Astrocyte (in vitro differentiated cells and primary cell): Measurements from ENCODE around the gene TRAPPC3L. TPM values are rescaled to one million over a fixed set of nuclear protein-coding genes. Genes with fewer than 3 reads are reported as not detected.

Source experiments
- DNase-seq: peaks from one replicate; pipeline ENCODE4 v3.0.0-alpha.2; 2010; ENCODE audit warnings: low read depth
- FAIRE-seq: peaks from 2 replicates; lab custom pipeline; 2011; peaks lifted over from hg19 to GRCh38; lab: Jason Lieb, UNC
- H2AFZ ChIP-seq: 2 replicates; pipeline ENCODE4 v1.6.0; 2012; ENCODE audit warnings: low read depth, low read length, inconsistent platforms
- H3K27ac ChIP-seq: 2 replicates; pipeline ENCODE4 v1.5.1; 2011; ENCODE audit warnings: low read depth, low read length, inconsistent platforms
- H3K27me3 ChIP-seq: 2 replicates; pipeline ENCODE4 v1.6.0; 2011; ENCODE audit warnings: low read length, inconsistent platforms; ENCODE audit not compliant: insufficient read depth
- H3K36me3 ChIP-seq: 2 replicates; pipeline ENCODE4 v1.5.1; 2011; ENCODE audit warnings: low read length, inconsistent platforms; ENCODE audit not compliant: insufficient read depth
- H3K4me1 ChIP-seq: 2 replicates; pipeline ENCODE4 v1.5.1; 2011; ENCODE audit warnings: low read length, inconsistent platforms; ENCODE audit not compliant: insufficient read depth
- H3K4me2 ChIP-seq: 2 replicates; pipeline ENCODE4 v1.6.0; 2012; ENCODE audit warnings: low read length, inconsistent platforms
- H3K4me3 ChIP-seq: 2 replicates; pipeline ENCODE4 v1.5.1; 2011; ENCODE audit warnings: low read depth, mild to moderate bottlenecking, low read length, inconsistent platforms; ENCODE audit not compliant: insufficient read depth
- H3K79me2 ChIP-seq: 2 replicates; pipeline ENCODE4 v1.6.0; 2012; ENCODE audit warnings: mild to moderate bottlenecking, low read length, inconsistent platforms; ENCODE audit not compliant: insufficient read depth
- H3K9ac ChIP-seq: 2 replicates; pipeline ENCODE4 v1.6.0; 2012; ENCODE audit warnings: mild to moderate bottlenecking, low read length, inconsistent platforms
- H3K9me3 ChIP-seq: 2 replicates; pipeline ENCODE4 v1.5.1; 2012; ENCODE audit warnings: low read depth, mild to moderate bottlenecking, low read length, inconsistent platforms; ENCODE audit not compliant: insufficient read depth
- H4K20me1 ChIP-seq: 2 replicates; pipeline ENCODE4 v1.6.0; 2012; ENCODE audit warnings: low read length, inconsistent platforms; ENCODE audit not compliant: insufficient read depth
- H3K27ac Mint-ChIP-seq: one replicate; pipeline ENCODE4 v1.8.0; 2021; ENCODE audit warnings: mild to moderate bottlenecking, mixed read lengths; ENCODE audit not compliant: unreplicated experiment
- H3K27me3 Mint-ChIP-seq: one replicate; pipeline ENCODE4 v1.8.0; 2021; ENCODE audit warnings: low read depth, mixed read lengths; ENCODE audit not compliant: unreplicated experiment
- H3K36me3 Mint-ChIP-seq: one replicate; pipeline ENCODE4 v1.8.0; 2021; ENCODE audit warnings: low read depth, mixed read lengths; ENCODE audit not compliant: unreplicated experiment
- H3K4me1 Mint-ChIP-seq: one replicate; pipeline ENCODE4 v1.8.0; 2021; ENCODE audit warnings: low read depth, mixed read lengths; ENCODE audit not compliant: unreplicated experiment
- H3K4me3 Mint-ChIP-seq: one replicate; pipeline ENCODE4 v1.8.0; 2021; ENCODE audit warnings: mild to moderate bottlenecking, moderate library complexity, mixed read lengths; ENCODE audit not compliant: unreplicated experiment
- H3K9me3 Mint-ChIP-seq: one replicate; pipeline ENCODE4 v1.8.0; 2021; ENCODE audit warnings: mild to moderate bottlenecking, mixed read lengths; ENCODE audit not compliant: unreplicated experiment
- CTCF ChIP-seq: IDR thresholded peaks from 2 replicates; pipeline ENCODE4 v1.5.1; 2011; ENCODE audit warnings: low read depth, mild to moderate bottlenecking, inconsistent platforms, low read length, moderate library complexity; ENCODE audit not compliant: insufficient read depth
- EZH2 ChIP-seq: IDR thresholded peaks from 2 replicates; pipeline ENCODE4 v1.6.1; 2012; ENCODE audit warnings: mild to moderate bottlenecking, low read length, inconsistent platforms; ENCODE audit not compliant: insufficient read depth
- total RNA-seq: library from RNA; stranded (reverse); gene quantifications from 2 replicates; pipeline ENCODE4 v1.2.1, GENCODE V29; 2021

The TRAPPC3L gene
- total RNA-seq, 1 donor from 2014 or later: not detected

GRCh38 chr6:116572162-116572561 lies 26.7 kb upstream of the TRAPPC3L start:
- Histone ChIP-seq H3K4me2 (peak overlapping the region; percentile 86), H3K79me2 (peaks cover 72% of the 10 kb centered on the region), H3K27me3 (no peaks in the 10 kb centered on the region), H2AFZ (peak overlapping the region; percentile 0), H3K27ac (peak overlapping the region; percentile 90), H3K4me1 (peaks cover 6% of the 10 kb centered on the region), H4K20me1 (peaks cover 28% of the 10 kb centered on the region), H3K9ac (peak overlapping the region; percentile 98), H3K4me3 (peak overlapping the region; percentile 99), H3K36me3 (peaks cover 4% of the 10 kb centered on the region), H3K9me3 (no peaks in the 10 kb centered on the region)
- DNase-seq: peak; percentile 23
- no peak for TF ChIP-seq CTCF
- TF ChIP-seq EZH2: no peak
- peaks cover 1% of the 10 kb centered on the region for H3K27me3 Mint-ChIP-seq
- H3K27ac Mint-ChIP-seq: peak overlapping the region; percentile 97
- H3K9me3 Mint-ChIP-seq: no peaks in the 10 kb centered on the region
- peaks cover 6% of the 10 kb centered on the region for H3K4me1 Mint-ChIP-seq
- peak overlapping the region; percentile 96 for H3K4me3 Mint-ChIP-seq
- no peak for FAIRE-seq
- H3K36me3 Mint-ChIP-seq: peaks cover 6% of the 10 kb centered on the region

- H3K4me1 ChIP-seq: peaks cover 6% of the 10 kb centered on the region
- Mint-ChIP-seq H3K4me3 (peak overlapping the region; percentile 96), H3K27me3 (peaks cover 3% of the 10 kb centered on the region), H3K36me3 (peaks cover 6% of the 10 kb centered on the region), H3K9me3 (no peaks in the 10 kb centered on the region), H3K4me1 (peaks cover 6% of the 10 kb centered on the region), H3K27ac (peak overlapping the region; percentile 97)
- H3K4me3 ChIP-seq: peak overlapping the region; percentile 99
- peak overlapping the region; percentile 86 for H3K4me2 ChIP-seq
- peak overlapping the region; percentile 88 for H2AFZ ChIP-seq
- H3K9ac ChIP-seq: peak overlapping the region; percentile 98
- DNase-seq: no peak
- no peaks in the 10 kb centered on the region for H3K27me3 ChIP-seq
- H3K36me3 ChIP-seq: peaks cover 4% of the 10 kb centered on the region
- H3K79me2 ChIP-seq: peaks cover 67% of the 10 kb centered on the region
- FAIRE-seq: no peak
- peak overlapping the region; percentile 90 for H3K27ac ChIP-seq
- H3K9me3 ChIP-seq: no peaks in the 10 kb centered on the region
- H4K20me1 ChIP-seq: peaks cover 27% of the 10 kb centered on the region
- TF ChIP-seq EZH2: no peak
These were observed 26.2 kb upstream of the TRAPPC3L start for GRCh38 chr6:116571683-116572000.

DNA sequence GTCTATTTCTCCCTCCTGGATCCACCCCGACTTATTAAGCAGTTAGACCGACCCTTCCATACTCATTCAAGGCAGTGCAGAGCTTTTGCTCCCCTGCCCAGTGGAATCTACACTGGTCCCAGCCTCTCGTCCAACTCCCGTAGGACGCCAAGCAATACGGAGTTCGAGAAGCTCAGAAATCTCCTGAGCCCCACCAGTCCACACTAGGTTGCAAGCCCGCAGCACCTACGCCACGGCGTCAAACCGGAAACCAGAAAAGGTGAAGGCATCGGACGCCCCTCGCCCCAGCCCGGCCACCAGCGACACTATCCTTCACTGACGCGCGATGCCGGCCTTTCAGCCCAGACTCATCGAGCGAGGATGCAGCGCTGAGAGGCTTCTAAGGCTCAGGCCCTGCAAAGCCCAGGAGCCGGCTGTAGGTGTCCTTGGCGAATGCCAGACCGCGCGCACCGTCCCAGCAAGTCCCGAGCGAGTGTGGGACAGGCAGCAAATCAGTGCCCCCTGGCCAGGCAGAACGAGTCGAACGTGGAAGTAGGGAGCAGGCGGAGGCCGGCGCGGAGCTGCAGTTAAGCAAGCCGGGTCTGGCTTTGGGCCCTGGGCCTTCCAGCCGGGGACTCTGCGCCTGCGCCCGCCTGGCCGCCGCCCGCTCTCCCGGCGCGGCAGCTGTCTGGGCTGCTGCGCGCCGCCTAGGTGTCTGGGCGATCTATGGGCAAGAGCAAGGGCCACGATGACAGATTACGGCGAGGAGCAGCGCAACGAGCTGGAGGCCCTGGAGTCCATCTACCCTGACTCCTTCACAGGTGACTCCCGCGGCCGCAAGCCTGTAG lies 25.6 kb upstream of the TRAPPC3L start, which contains the start of gene RWDD1:
TSS of gene RWDD1 (plus strand) at position 649 of the 827 bp plus-strand sequence. CDS start at position 728, 79 bp downstream.
- no peak for FAIRE-seq
- Mint-ChIP-seq H3K27me3 (peaks cover 3% of the 10 kb centered on the region), H3K4me3 (peak within 1 kb of the TSS; percentile 99), H3K9me3 (no peaks in the 10 kb centered on the region), H3K36me3 (peaks cover 3% of the 10 kb centered on the region), H3K4me1 (peaks cover 6% of the 10 kb centered on the region), H3K27ac (peak within 1 kb of the TSS; percentile 97)
- Histone ChIP-seq H3K79me2 (peaks cover 61% of the 10 kb centered on the region), H3K4me3 (peak within 1 kb of the TSS; percentile 99), H3K9me3 (no peaks in the 10 kb centered on the region), H3K9ac (peak within 1 kb of the TSS; percentile 98), H3K4me2 (peak within 1 kb of the TSS; percentile 86), H3K36me3 (peaks cover 4% of the 10 kb centered on the region), H3K4me1 (peaks cover 6% of the 10 kb centered on the region), H4K20me1 (peaks cover 23% of the 10 kb centered on the region), H3K27ac (peak within 1 kb of the TSS; percentile 90), H2AFZ (peak within 1 kb of the TSS; percentile 90), H3K27me3 (no peaks in the 10 kb centered on the region)
- TF ChIP-seq EZH2 (no peak), CTCF (no peak)
- DNase-seq: peak; percentile 100
